ENCODE data around the gene NEK10.

- TF ChIP-seq POLR2A (IDR thresholded peaks at IDR 0.05; ENCODE audit: low read depth, low read length) (no peak), CTCF (conservative IDR thresholded peaks at IDR 0.05; ENCODE audit: low read depth, low read length) (no peak), RFX5 (IDR thresholded peaks at IDR 0.05; ENCODE audit: low read depth, low read length) (no peak), RCOR1 (IDR thresholded peaks at IDR 0.05; ENCODE audit: insufficient replicate concordance, low read length) (no peak), FOS (IDR thresholded peaks at IDR 0.05; ENCODE audit: low read depth, low read length) (no peak), MXI1 (IDR thresholded peaks at IDR 0.05; ENCODE audit: borderline replicate concordance, low read depth, low read length) (no peak), CHD1 (IDR thresholded peaks at IDR 0.05; ENCODE audit: low read depth, low read length) (no peak), RAD21 (IDR thresholded peaks at IDR 0.05; ENCODE audit: low read length) (no peak), ELK1 (IDR thresholded peaks at IDR 0.05; ENCODE audit: borderline replicate concordance, low read depth, low read length) (no peak), MAZ (IDR thresholded peaks at IDR 0.05; ENCODE audit: borderline replicate concordance, low read depth, low read length) (no peak), SMC3 (IDR thresholded peaks at IDR 0.05; ENCODE audit: low read depth, low read length) (no peak), MAFK (IDR thresholded peaks at IDR 0.05; ENCODE audit: low read depth, low read length) (no peak), NFE2L2 (IDR thresholded peaks at IDR 0.05; ENCODE audit: low read depth, low read length) (no peak)
Observed at GRCh38 chr3:27342267-27342666, 26.9 kb downstream of the NEK10 start.
